ENCODE results near the gene PTPRN2.
A peak's percentile ranks its signal among the peaks of the same experiment; 100 is the strongest.
"Not testable (repeated sequence)": the region's sequence is repeated elsewhere in the genome, so short reads cannot be mapped to it uniquely, and the experiment has no call there.

Gene PTPRN2

DNA sequence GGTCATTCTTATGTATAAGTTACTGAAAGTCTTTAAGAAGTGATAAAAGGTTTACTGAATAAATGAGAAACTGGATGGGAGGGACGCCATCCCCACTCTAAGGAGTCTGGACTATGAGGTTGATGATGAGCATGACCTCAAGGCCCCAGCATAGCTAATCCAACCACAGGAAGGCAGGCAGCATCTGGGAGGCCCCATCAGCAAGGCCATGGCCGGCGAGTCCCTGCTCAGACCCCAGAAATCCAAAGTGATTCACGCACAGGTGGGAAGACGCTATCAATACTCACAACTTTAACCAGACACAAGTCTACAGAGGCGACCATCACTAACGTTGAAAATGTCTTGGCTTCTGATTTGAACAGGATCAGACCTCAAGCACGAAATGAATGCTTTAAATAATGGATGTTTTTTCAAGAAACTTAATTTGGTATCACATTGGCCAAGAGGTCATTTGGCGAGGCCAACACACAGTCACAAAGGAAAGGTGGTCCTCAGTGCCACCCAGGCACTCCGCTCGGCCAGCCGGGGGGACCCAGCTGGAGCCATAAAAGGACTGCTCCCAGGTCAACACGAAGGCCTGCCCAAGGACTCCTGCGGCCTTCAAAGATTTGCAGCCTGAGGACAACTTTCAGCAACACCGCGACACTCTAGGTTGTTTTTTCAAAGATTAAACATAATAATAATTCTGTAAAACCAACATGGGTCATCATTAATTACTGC, 228.5 kb downstream of the PTPRN2 start:
- DNase-seq = no peak

DNA sequence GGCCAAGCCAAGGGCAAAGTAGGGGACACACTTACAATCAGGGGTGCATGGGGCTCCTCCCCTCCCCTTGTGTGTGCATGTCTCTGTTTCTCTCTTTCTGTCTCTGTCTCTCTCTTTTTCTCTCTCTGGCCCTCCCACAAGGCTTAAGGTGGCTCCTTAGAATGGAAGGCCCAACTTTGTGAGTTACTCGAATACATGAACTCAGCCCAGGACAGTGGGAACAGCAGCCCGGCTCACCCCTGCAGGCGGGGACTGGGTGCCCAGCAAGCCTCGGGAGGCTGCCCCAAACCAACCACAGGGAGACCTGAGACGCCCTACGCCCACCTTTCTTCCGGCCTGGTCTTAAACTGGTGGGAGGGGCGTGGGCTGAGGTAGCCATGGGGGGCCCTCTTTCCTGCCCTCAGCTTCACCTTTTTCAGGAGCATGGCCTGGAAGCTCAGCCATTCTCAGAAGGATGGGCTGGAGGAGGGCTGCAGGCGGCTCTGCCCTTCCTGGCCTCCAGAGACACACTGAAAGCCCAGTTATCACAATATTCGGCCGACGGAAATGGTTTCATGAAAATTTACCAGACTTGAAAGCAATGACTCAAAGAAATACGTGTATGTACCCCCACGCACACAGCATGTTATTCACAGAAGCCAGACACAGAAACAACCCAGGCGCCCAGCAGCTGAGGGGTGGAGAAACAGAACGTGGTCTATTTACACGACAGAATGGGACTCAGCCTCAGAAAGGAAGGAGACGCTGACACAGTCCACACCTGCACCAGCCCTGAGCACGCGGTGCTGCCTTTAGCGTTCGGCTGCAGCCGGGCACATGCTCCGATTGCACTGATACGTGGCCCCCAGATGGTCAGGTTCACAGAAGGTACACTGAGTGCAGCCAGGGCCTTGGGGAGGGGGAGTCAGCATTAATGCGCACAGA, 229.5 kb downstream of the PTPRN2 start:
- DNase-seq = no peak

DNA sequence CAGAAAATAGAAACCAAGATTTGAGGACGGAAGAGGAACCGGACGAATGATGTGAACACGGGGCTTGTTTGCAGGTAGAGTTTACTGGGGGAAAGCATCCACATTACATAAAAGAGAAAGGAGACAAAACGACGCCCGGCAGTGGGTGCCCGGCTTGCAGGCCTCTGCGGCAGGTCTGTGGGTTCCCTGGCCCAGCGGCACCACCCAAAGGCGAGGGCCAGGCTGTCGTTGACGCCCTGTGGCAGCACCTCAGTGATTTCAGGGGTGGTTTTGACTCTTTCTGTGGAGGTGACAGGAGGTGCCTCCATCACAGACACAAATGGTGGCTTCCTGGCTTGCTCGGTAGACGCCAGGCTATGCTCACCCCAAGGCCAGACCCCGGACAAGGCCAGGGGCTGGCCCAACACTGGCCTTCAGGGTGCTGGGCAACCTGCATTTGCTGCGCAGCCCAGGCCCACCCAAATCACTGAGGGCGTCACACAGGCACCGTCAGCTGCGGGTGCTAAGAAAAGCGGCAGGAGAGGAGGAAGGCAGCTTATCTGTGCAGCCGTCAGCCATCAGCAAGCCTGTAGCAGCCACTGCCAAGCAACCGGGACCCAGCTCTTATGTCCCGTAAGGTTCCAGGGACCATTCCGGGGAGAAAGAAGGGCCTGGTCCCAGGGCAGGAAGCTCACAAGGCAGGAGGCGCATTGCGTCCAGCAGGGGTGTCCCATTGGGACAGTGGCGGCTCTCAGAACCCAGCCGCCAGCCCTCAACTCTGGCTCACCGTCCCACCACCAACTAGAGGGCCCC, 230.3 kb downstream of the PTPRN2 start:
- no peak for DNase-seq

DNA sequence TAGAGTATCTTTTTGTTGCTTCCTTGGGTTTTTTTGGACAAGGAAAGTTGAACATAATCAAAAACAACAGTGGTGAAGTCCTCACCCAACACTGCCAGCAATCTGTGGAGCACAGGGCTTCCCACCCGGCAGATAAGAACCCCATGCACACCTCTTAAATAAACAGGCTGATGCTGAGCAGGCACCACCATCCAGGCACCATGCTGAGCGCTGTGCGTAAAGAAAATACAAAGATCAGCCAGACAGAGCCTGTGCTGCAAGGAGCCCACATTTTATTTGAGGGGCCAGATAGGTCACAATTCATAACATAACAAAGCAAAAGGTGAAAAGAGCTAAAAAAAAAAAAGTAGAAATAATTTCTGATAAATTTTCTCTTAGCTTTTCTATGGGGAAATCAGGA, 231.2 kb downstream of the PTPRN2 start:
- no peak for DNase-seq

DNA sequence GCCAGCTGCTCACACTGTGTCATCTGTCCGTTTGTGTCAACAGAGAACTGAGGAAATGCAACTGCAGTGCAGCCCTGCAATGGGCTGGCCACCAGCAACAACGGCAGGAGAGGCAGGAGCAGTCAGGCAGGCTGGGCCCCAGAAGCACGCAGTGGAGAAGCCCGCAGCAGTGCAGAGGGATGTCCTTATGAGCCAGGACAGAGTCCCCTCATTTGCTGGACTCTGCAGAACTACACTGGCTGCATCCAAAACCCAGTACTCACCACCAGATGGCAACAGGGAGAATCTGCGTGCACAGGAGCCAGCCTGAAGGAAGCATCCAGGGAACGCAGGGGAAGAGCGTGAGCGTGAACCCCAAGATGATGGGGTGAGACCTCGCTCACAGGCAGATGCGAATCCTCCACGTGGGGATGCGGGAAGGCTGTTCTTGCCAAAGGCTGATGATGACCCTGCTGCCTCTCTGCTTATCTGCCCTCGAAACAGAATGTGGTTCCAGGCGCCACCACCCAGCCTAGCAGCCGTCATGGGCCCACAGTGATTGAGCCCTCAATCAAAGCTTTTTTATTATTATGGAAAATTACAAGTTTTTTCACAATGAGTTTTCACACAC, 232.1 kb downstream of the PTPRN2 start:
- DNase-seq = peak; percentile 30

DNA sequence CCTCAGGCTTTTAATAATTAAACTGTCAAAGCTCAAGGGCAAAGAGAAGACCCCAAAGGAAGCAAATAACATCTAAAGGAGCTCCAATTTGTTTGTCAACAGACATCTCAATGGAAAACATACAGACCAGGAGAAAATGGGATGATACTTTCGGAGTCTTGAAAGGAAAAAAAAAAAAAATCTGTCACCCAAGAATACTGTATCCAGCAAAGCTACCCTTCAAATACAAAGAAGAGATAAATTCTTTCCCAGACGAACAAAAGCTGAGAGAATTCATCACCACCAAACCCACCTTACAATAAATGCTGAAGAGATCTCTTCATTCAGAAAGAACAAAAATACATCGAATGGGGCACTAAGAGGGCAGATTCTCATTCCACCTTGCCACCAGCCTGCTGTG, 232.8 kb downstream of the PTPRN2 start:
- no peak for DNase-seq

DNA sequence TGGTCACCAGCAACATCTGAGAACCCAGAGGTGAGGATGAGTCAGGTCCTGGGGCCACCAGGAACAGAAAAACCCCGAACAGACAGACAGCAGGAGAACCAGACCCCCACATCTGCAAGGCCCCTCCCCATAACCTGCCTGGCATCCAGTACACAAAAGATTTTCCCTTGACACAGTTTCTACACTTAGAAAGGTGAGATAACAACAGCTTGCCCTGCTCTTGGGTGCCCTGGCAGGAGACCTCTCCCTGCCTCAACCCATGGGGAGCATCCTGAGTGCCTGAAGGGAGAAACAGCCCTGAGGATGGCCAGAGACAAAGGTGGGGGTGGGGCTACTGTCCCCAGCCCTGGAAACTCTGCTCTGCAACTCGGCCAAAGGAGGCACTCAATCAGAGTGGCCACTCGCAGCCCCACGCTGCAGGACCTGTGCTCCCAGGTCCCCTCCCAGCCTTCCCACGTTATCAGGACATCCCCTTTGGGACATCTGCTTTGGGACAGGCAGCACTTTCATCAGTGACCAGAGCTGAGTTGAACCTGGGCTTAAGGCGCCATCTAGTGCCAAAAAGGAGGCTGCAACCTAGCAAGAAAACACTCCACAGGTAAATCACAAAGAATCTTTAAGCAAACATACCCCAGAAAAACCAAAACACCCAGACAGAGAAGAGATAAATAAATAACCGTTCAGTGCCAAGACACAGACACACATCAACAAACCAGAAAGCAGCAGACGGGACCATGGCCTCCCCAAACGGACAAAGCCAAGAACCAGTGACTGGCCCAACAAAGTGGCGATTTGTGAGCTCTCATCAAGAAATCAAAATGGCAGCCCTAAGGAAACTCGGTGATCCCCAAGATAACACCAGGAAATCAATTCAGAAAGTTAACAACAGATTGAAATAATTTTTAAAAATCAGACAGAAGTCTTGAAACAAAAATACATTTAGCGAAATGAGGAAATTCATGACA, 233.7 kb downstream of the PTPRN2 start:
- no peak for DNase-seq

DNA sequence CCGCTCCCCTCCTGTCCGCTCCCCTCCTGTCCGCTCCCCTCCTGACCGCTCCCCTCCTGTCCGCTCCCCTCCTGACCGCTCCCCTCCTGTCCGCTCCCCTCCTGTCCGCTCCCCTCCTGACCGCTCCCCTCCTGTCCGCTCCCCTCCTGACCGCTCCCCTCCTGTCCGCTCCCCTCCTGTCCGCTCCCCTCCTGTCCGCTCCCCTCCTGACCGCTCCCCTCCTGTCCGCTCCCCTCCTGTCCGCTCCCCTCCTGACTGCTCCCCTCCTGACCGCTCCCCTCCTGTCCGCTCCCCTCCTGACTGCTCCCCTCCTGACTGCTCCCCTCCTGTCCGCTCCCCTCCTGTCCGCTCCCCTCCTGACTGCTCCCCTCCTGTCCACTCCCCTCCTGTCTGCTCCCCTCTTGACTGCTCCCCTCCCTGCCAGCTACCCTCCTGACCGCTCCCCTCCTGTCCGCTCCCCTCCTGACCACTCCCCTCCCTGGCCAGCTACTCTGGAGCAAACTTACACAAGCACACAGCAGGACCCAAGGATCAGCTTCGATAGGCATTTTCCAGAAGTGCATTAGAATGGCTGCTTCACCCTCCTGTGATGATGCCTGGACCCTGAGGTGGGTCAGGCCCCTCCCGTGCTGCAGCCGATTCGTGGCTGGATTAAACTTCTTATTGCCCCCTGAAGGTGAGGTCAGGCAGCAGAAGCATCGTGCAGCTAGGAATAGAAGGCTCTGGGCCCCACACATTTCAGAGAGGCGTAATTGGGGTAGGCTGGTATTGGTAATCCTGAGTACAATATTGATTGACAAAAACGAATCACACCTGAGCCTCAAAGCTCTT, 235.5 kb downstream of the PTPRN2 start:
- not testable (repeated sequence) for DNase-seq

DNA sequence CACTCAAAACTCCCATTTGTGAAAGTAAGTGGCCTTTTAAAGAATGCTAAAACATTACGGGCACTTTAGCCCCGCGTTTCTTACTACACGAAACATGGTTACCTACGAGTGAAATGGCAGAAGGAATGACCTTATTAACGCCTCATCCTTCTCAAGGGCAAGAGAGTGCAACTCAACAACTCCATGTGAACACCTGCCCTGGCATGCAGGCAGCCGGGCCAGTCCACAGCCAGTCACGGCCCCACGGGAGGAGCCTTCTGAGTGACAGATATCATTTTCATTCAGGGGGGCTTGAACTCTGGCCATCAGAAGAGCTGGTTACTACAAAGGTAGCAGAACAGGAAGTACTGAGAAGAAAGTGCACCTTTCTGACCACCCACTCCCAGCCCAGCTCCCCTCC, 236.1 kb downstream of the PTPRN2 start:
- DNase-seq = no peak

DNA sequence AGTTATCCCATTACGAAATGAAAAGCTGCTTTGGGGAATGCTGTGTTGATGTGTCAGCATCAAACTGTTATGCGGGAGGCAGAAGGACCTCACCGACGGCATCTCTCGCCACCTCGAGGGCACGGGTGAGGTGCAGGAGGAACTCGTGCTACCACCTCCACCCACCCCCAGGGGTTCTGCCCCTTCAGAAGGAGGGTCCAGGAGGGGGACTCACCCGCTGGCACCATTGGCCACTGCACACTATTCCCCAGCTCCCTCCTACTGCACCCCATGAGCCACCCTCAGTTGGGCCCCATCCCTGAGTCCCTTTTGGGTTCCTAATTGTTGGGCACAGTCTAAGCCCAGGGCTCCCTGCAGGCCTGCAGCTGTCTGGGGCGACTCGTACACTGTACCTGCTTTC, 236.6 kb downstream of the PTPRN2 start:
- DNase-seq = no peak

DNA sequence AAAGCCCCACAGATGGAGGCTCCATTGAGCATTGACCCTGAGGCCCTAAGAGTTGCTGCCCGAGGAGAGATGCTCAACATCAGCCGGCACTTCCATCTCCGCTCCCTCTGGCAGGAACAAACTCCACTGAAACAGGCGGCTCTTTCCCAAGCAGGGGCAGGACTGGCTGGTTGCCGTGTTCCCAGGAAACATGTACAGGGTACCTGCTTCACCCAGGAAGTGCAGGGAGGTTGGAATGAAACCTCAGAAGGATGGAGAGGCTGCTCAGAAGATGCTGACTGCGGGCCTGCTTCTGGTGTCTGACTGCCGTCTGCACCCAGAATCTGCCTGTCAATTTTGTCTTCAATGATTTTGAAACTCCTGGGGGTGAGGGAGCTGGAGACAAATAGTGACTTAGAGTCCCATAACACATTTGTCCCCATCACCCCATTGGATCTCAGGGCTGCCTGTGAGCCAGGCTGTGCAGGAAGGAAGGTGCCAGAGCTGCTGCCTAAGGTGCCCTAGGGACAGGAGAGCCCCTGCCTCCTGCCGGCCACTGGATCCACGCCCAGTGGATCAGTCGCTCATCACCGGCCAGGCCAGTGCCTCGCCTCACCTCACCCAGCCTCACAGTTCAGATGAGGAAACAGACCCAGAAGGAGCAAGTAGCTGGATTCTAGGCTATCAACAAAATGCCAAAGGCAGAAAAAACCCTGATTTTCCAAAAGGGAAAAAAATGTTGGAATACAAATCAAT, 237.3 kb downstream of the PTPRN2 start:
- no peak for DNase-seq

DNA sequence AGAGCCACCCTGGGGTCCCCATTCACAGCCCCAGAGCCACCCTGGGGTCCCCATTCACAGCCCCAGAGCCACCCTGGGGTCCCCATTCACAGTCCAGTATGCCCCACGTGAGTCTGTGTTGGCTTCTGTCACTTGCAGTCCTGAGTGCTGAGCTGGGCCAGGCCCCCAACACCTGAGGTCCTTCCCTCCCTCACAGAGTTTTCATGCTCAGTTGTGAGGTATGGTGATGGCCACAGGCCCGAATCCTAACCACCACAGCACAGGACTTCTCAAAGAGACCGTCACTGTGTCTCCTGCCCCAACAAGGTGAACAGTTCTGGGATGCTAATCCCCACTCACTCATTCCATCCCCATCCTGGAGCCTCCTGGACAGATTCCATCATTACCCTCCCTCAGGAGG, 239.2 kb downstream of the PTPRN2 start:
- DNase-seq = no peak

DNA sequence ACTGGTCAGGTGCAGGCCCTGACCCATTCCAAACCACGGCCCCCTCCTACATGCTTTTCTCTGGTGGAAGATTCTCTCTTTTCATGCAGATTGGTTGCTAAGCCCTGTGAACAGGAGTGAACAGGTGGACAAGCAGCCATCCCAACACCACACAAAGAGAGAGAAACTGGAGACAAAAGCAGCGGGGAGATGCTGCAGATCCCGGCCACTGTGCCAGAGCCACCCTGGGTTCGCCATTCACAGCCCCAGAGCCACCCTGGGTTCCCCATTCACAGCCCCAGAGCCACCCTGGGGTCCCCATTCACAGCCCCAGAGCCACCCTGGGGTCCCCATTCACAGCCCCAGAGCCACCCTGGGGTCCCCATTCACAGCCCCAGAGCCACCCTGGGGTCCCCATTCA, 239.6 kb downstream of the PTPRN2 start:
- not testable (repeated sequence) for DNase-seq

DNA sequence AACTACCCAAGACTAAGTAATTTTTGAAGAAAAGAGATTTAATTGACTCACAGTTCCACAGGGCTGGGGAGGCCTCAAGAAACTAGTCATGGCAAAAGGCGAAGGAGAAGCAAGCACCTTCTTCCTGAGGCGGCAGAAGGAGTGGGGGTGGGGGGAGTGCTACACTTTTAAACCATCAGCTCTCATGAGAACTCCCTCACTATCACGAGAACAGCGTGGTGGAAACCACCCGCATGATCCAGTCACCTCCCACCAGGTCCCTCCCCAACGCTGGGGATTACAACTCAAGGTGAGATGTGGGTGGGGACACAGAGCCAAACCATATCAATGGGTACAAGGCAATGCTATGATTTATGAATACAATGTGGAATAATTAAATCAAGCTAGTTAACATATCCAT, 241.9 kb downstream of the PTPRN2 start:
- DNase-seq = no peak

DNA sequence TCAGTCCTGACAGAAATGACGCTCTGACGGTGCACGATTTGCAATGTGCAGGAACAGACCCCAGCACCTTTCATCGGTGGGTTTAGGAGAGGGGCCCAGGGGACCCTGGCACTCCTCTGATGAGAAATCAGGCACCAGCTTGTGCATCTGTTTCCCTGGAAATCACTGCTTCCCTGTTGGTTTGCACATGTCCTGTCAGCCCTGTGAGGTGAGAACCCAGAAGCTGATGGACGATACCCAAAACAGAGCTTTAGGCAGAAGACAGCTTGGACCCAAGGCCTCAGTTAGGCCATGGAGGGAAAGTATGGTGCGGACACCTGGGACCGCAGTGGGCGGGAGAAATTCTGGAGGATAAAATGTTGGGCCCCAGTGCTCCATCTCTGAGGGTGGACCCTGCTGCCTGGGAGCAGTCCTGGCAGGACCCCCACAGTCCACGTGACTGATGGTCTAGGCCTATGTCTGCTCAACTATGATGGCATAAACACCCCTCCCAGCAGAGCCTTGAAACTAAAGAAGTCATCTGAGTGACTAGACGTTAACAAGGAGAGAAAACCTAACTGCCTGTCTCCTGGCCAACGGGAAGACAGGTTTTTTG, 242.8 kb downstream of the PTPRN2 start:
- no peak for DNase-seq

DNA sequence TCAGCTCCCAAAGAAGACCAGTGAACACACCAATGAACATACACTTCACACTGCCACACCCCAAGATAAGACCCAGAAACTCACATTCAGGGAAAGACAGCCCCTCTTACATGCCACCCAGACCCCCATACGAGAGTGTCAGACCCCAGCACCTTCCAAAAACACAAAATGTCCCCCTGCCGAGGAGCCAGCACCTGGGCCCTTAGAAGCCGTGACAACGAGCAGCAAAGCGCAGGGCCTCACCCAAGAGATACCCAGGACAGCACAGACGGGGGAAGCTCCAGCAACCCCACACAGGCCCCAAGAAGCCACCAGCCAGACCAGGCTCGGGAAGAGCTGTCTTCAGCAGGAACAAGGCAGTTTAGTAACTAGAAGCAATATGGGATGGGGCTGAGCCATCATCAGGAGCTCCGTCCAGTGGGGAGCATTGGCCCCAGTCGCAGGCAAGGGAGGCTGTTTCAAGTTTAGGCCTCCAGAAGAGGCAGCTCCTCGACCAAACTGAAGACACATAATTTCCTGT, 243.6 kb downstream of the PTPRN2 start:
- no peak for DNase-seq

DNA sequence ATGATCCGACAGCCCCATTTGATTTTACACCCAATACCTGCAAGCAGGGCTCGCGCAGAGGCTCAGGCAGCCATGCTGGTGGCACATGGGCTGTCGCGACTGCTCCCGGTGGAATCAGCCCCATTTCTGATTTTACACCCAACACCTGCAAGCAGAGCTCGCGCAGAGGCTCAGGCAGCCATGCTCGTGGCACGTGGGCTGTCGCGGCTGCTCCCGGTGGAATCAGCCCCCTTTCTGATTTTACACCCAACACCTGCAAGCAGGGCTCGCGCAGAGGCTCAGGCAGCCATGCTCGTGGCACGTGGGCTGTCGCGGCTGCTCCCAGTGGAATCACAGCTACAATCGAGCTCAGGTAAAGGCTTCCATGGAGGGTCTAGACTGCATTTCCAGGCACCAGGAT, 244.1 kb downstream of the PTPRN2 start:
- no peak for DNase-seq

DNA sequence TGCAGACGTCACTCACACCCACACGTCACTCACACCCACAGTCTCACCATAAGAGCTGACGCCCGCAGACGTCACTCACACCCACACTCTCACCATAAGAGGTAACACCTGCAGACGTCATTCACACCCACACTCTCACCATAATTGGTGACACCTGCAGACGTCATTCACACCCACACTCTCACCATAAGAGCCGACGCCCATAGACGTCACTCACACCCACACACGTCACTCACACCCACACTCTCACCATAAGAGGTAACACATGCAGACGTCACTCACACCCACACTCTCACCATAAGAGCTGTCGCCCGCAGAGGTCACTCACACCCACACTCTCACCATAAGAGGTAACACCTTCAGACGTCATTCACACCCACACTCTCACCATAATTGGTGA, 246.5 kb downstream of the PTPRN2 start:
- DNase-seq = not testable (repeated sequence)

DNA sequence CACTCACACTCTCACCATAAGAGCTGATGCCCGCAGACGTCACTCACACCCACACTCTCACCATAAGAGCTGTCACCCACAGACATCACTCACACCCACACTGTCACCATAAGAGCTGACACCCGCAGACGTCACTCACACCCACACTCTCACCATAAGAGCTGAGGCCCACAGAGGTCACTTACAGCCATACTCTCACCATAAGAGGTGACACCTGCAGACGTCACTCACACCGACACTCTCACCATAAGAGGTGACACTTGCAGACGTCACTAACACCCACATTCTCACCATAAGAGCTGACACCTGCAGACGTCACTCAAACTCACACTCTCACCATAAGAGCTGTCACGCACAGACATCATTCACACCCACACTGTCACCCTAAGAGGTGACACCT, 250.7 kb downstream of the PTPRN2 start:
- not testable (repeated sequence) for DNase-seq
